NCI-H1105 treated with DMSO at 0.1 percent for 48 hours (cell line): Measurements from ENCODE around the gene SIRPA.

ENCODE experiments used
- DNase-seq: peaks from one replicate; lab custom pipeline; 2025; lab: John Stamatoyannopoulos, UW

SIRPA gene

GRCh38 chr20:1888796-1889463 lies 6.3 kb upstream of the SIRPA start:
- DNase-seq, result no peak

GRCh38 chr20:1890469-1891262 lies 4.5 kb upstream of the SIRPA start:
- DNase-seq, result no peak

- DNase-seq, result no peak
Measured at GRCh38 chr20:1891263-1892118, 3.7 kb upstream of the SIRPA start.

GRCh38 chr20:1892119-1892385 lies 3.2 kb upstream of the SIRPA start:
- DNase-seq, result no peak

DNA sequence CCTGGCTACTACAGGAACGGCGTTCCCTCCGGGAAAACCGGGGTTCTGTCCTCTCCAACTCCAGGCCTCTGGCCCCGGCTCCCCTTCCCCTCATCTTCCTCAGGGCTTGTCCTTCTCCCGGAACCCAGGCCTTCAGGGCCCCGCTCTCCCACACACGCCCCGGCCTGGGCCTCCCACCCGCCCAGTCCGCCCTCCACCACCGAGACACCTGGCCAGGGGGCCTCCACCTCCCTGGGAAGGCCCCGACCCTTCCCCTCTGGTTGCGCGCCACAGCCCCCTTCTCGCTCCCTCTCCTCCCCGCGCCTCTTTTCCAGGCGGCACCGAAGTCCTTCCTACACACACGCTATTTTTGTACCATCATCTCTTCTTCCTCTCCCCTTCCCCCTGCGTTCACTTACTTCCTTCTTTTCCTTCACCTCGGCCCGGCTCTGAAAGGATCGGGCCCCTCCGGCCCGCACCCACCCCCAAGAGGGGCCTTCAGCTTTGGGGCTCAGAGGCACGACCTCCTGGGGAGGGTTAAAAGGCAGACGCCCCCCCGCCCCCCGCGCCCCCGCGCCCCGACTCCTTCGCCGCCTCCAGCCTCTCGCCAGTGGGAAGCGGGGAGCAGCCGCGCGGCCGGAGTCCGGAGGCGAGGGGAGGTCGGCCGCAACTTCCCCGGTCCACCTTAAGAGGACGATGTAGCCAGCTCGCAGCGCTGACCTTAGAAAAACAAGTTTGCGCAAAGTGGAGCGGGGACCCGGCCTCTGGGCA lies 1.3 kb upstream of the SIRPA start:
- DNase-seq, result no peak

DNA sequence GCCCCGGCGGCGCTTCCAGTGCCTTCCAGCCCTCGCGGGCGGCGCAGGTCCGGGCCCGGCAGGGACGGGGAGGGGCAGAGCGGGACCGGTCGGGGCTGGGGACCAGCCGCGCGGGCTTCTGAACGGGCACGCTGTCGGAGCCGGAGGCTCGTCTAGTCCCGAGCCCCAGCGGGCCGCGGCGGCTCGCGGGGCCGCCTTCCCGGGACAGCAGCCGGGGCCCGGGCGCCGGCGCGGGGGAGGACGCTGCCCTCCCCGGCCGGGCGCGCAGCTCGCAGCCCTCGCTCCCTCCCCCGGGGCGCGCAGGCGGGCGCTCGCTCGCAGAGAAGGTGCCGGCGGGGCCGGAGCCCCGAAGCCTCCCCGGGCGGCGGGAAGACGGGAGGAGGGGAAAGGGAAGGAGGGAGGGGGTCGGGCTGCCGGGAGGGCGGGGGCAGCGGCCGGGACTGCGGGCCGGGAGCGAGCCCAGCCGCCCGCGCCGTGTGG lies 696 bp upstream of the SIRPA start:
- DNase-seq, result peak; percentile 62

GRCh38 chr20:1895674-1896483 lies 672 bp downstream of the SIRPA start:
- no peak for DNase-seq

- DNase-seq, result no peak
Measured at GRCh38 chr20:1896484-1897258, 1.5 kb downstream of the SIRPA start.

DNA sequence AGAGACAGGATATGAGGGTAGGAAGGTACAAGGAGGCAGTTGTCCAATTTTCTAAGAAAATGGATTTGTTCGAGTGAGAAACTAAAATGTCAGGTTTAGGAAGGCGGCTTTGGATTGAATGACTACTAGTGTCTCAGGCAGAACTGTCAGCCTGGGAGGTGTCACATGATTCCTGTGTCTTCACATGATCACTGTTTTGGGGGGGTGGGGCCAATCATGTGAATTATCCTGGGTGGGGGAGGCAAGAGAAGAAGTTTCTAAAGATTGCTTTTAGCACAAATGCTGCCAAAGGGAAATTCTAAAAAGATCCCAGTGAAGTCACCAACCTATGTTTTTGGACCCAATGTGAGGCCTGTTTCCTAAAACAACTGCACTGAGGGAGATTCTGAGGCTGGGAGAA lies 2.3 kb downstream of the SIRPA start:
- no peak for DNase-seq

DNA sequence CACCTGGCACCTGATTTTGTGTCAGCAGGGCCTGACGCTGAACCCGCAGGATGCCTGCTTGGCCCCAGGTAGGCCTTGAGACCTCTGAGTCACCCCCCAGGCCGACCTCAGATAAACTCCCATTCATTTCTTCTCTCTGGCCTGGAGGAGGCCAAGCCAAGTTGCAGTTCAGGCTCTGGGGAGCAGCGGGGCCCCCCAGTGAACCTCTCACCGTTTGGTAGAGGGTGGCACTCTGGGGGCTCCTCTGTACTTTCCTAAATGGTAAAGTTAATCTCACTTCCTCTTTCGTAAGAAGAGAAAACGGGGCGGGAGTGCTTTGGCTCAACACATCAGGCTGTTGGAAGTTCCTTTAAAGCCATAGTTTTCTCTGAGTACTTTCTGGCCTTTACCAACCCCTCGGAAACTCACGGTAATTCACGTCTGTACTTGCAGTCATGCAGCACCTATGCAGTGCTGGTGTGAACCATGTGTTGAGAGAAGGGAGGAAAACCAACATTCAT lies 2.8 kb downstream of the SIRPA start:
- DNase-seq, result no peak

- DNase-seq, result no peak
Measured at GRCh38 chr20:1898482-1899240, 3.5 kb downstream of the SIRPA start.

DNA sequence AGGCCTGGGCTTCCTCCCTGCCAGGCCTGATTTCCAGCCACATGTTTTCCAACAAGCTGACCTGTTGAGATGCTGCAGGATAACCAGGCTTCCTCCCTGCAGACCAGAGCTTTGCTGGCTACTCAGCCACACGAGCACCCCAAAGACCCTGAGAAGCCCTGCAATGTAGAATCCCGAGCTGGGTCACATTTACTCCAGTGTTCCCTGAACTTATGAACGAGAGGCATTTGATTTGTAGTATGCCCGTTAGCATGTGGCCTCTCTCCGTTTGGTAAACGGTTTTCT lies 4.0 kb downstream of the SIRPA start:
- no peak for DNase-seq

GRCh38 chr20:1900321-1900801 lies 5.2 kb downstream of the SIRPA start:
- peak; percentile 63 for DNase-seq

- DNase-seq, result no peak
Measured at GRCh38 chr20:1901704-1902103, 6.5 kb downstream of the SIRPA start.

GRCh38 chr20:1902188-1902587 lies 7.0 kb downstream of the SIRPA start:
- DNase-seq, result no peak

DNA sequence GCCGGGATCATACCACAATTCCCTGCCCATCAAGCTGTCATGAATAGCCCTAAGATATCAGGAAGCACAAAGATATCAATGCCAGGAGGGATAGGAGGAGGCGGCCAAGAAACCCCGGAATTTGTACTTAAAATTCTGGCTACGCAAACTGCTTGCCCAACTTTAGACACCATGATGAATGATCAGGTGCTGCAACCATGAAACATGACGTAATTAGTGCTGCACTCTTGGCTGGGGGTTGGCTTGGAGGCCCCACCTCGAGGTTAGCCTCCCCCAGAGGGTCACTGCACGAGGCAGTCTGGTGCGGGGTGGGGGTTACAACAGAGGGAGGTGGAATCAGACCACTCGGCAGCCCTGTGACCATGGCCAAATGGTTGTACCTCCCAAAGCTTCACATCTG lies 8.9 kb downstream of the SIRPA start:
- DNase-seq, result no peak

GRCh38 chr20:1905009-1905408 lies 9.8 kb downstream of the SIRPA start:
- no peak for DNase-seq

DNA sequence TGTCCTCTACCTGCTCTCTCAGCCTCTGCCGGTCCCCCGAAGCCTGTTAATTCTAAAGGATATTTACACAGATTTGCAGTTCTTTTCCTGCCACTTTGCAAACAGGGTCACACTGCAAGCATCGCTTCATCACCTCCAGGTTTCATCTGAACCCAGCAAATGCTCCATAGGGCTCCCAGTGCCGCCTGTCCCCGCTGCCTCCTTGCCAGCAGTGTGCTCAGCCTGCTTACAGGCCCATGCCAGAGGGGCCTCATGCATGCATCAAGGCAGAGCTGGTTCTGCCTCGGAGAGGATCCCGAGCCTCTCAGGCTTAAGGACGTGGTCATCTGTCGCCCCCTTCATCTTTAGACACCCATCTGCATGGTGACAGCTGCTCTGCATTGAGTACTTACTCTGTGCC lies 10.5 kb downstream of the SIRPA start:
- DNase-seq, result no peak

DNA sequence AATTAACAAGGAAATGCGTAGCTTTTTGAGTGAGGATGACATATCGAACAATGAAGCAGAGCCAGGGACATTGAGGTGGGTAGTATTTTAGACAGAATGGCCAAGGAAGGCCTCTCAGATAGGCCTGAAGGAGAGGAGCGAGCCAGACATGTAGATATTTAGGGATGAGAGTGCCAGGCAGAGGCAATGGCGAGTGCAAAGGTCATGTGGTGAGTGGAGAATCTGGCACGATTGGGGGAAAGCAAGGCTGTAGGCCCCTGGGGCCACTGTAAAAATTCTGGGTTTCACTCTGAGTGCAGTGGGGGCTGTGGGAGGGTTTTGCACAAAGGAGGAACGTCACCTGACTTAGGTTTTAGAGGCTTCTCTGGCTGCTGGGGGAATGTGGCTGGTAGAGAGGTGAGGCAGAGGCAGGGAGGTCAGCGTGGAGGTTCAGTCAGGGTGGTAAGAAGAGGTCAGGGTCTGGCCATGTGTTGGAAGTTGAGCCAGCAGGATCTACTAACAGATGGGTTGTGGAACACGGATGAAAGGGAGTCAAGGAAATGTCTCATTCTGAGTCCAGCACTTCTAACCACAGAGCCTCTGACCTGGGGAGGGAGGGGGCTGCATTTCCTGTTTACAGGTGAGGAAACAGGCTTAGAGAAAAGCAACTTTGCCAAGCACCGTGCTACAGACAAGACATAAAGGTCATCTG lies 11.3 kb downstream of the SIRPA start:
- no peak for DNase-seq
